Measurements from ENCODE around the gene MACROD2. TPM values are rescaled to one million over a fixed set of nuclear protein-coding genes. Genes with fewer than 3 reads are reported as not detected.

The MACROD2 gene
- total RNA-seq, 1 donor from 2014 or later = 3.5 TPM

- TF ChIP-seq, protein P1, sequence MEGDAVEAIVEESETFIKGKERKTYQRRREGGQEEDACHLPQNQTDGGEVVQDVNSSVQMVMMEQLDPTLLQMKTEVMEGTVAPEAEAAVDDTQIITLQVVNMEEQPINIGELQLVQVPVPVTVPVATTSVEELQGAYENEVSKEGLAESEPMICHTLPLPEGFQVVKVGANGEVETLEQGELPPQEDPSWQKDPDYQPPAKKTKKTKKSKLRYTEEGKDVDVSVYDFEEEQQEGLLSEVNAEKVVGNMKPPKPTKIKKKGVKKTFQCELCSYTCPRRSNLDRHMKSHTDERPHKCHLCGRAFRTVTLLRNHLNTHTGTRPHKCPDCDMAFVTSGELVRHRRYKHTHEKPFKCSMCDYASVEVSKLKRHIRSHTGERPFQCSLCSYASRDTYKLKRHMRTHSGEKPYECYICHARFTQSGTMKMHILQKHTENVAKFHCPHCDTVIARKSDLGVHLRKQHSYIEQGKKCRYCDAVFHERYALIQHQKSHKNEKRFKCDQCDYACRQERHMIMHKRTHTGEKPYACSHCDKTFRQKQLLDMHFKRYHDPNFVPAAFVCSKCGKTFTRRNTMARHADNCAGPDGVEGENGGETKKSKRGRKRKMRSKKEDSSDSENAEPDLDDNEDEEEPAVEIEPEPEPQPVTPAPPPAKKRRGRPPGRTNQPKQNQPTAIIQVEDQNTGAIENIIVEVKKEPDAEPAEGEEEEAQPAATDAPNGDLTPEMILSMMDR (IDR thresholded peaks at IDR 0.05) = no peak
- Histone ChIP-seq H3K36me3 (no peaks in the 10 kb centered on the region), H3K4me3 (no peak overlapping the region), H3K9me3 (no peaks in the 10 kb centered on the region), H3K4me1 (no peaks in the 10 kb centered on the region), H3K27ac (no peak overlapping the region), H3K27me3 (no peaks in the 10 kb centered on the region)
- intact Hi-C loops (cut with DNase I) = no loop called here
- DNase-seq (ENCODE audit: low spot score in 2 of 2) = no peak
These were observed 1452.2 kb downstream of the MACROD2 start for GRCh38 chr20:15447549-15447948.

GRCh38 chr20:15449061-15449460 is 1453.7 kb downstream of the MACROD2 start:
- no peaks in the 10 kb centered on the region for H3K9me3 ChIP-seq
- H3K36me3 ChIP-seq = no peaks in the 10 kb centered on the region
- intact Hi-C loops (cut with DNase I) = no loop called here
- no peaks in the 10 kb centered on the region for H3K27me3 ChIP-seq
- H3K4me3 ChIP-seq = no peak overlapping the region
- H3K4me1 ChIP-seq = no peaks in the 10 kb centered on the region
- TF ChIP-seq, protein P1 (IDR thresholded peaks at IDR 0.05) = no peak
- H3K27ac ChIP-seq = no peak overlapping the region
- DNase-seq (ENCODE audit: low spot score in 2 of 2) = no peak

- Histone ChIP-seq H3K9me3 (no peaks in the 10 kb centered on the region), H3K36me3 (no peaks in the 10 kb centered on the region), H3K27ac (no peak overlapping the region), H3K4me1 (no peaks in the 10 kb centered on the region), H3K27me3 (no peaks in the 10 kb centered on the region), H3K4me3 (no peak overlapping the region)
- DNase-seq (ENCODE audit: low spot score in 2 of 2) = no peak
- intact Hi-C loops (cut with DNase I) = no loop called here
- TF ChIP-seq, protein P1 (IDR thresholded peaks at IDR 0.05) = no peak
These were observed 1455.9 kb downstream of the MACROD2 start for GRCh38 chr20:15451241-15451640.

- no peaks in the 10 kb centered on the region for H3K9me3 ChIP-seq
- intact Hi-C loops (cut with DNase I) = no loop called here
- TF ChIP-seq, protein P1 (IDR thresholded peaks at IDR 0.05) = no peak
These were observed 1460.0 kb downstream of the MACROD2 start for GRCh38 chr20:15455279-15455678.

GRCh38 chr20:15461938-15462337 is 1466.6 kb downstream of the MACROD2 start:
- no peaks in the 10 kb centered on the region for H3K4me1 ChIP-seq
- TF ChIP-seq, protein P1 (IDR thresholded peaks at IDR 0.05) = no peak
- H3K9me3 ChIP-seq = no peaks in the 10 kb centered on the region
- intact Hi-C loops (cut with DNase I) = no loop called here
- H3K4me3 ChIP-seq = no peak overlapping the region
- H3K27ac ChIP-seq = no peak overlapping the region
- no peaks in the 10 kb centered on the region for H3K36me3 ChIP-seq
- no peak for DNase-seq (ENCODE audit: low spot score in 2 of 2)
- no peaks in the 10 kb centered on the region for H3K27me3 ChIP-seq

More at GRCh38 chr20:15455279-15455678, 1460.0 kb downstream of the MACROD2 start:
- DNase-seq (ENCODE audit: low spot score in 2 of 2) = no peak
- Histone ChIP-seq H3K27ac (no peak overlapping the region), H3K4me1 (no peaks in the 10 kb centered on the region), H3K4me3 (no peak overlapping the region), H3K27me3 (no peaks in the 10 kb centered on the region), H3K36me3 (no peaks in the 10 kb centered on the region)

DNA sequence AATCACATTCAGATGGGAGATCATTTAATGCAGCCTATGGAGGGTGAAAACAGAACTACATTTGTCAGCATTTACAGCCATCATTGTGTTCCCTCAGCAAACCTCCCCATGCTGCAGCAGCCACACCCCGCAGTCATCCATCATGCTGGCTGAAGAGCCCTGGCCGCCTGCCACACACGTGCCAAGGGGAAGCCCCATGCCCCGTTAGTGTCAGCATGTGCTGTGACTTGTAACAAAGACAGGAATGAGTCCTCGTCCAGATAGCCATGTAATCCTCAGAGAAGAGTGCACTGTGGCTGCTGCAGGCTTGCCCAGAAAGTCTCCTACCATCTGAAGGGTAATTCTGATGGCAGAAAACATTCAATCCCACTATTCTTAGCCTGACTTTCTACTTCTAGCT is 1480.2 kb downstream of the MACROD2 start:
- Histone ChIP-seq H3K36me3 (no peaks in the 10 kb centered on the region), H3K27me3 (no peaks in the 10 kb centered on the region), H3K4me1 (no peaks in the 10 kb centered on the region), H3K27ac (no peak overlapping the region), H3K4me3 (no peak overlapping the region), H3K9me3 (no peaks in the 10 kb centered on the region)
- intact Hi-C loops (cut with DNase I) = no loop called here
- TF ChIP-seq, protein P1 (IDR thresholded peaks at IDR 0.05) = no peak
- no peak for DNase-seq (ENCODE audit: low spot score in 2 of 2)
